MM.1S (cell line): Measurements from ENCODE around the gene TRAF3IP1.

ENCODE experiments used
- DNase-seq: peaks from one replicate; pipeline ENCODE4 v3.0.0-alpha.2; 2015
- H2AFZ ChIP-seq: fragments of 300-600 bp; sonication (generic); 2 replicates; pipeline ENCODE4 v1.6.0; 2016; ENCODE audit warnings: antibody characterized with exemption, low read length
- H3F3A ChIP-seq: fragments of 300-600 bp; sonication (generic); 2 replicates; pipeline ENCODE4 v1.6.1; 2016; ENCODE audit warnings: mild to moderate bottlenecking, antibody characterized with exemption, low read length, moderate library complexity, mixed read lengths; ENCODE audit not compliant: insufficient read depth
- H3K27ac ChIP-seq: fragments of 300-600 bp; sonication (generic); 2 replicates; pipeline ENCODE4 v1.5.1; 2016; ENCODE audit warnings: mild to moderate bottlenecking, low read length
- H3K27me3 ChIP-seq: fragments of 300-600 bp; sonication (generic); replicated peaks from 2 replicates; pipeline ENCODE4 v1.6.0; 2016; ENCODE audit warnings: low read length; ENCODE audit not compliant: insufficient read depth
- H3K36me3 ChIP-seq: fragments of 300-600 bp; sonication (generic); replicated peaks from 2 replicates; pipeline ENCODE4 v1.6.1; 2016; ENCODE audit warnings: mild to moderate bottlenecking, low read length, mixed read lengths; ENCODE audit not compliant: insufficient read depth
- H3K4me1 ChIP-seq: fragments of 300-600 bp; sonication (generic); 2 replicates; pipeline ENCODE4 v1.6.1; 2016; ENCODE audit warnings: low read length, mixed read lengths
- H3K4me2 ChIP-seq: fragments of 300-600 bp; sonication (generic); 2 replicates; pipeline ENCODE4 v1.6.0; 2016; ENCODE audit warnings: low read depth, low read length
- H3K4me3 ChIP-seq: fragments of 300-600 bp; sonication (generic); 2 replicates; pipeline ENCODE4 v1.5.1; 2016; ENCODE audit warnings: low read length, mixed read lengths
- H3K79me2 ChIP-seq: fragments of 300-600 bp; sonication (generic); 2 replicates; pipeline ENCODE4 v1.6.1; 2016; ENCODE audit warnings: mixed run types, low read length, mixed read lengths
- H3K9ac ChIP-seq: fragments of 300-600 bp; sonication (generic); 2 replicates; pipeline ENCODE4 v1.6.1; 2016; ENCODE audit warnings: low read length, mixed read lengths
- H3K9me2 ChIP-seq: fragments of 300-600 bp; sonication (generic); replicated peaks from 2 replicates; pipeline ENCODE4 v1.6.1; 2016; ENCODE audit warnings: mild to moderate bottlenecking, low read length, mixed read lengths; ENCODE audit not compliant: insufficient read depth
- H3K9me3 ChIP-seq: fragments of 300-600 bp; sonication (generic); replicated peaks from 2 replicates; pipeline ENCODE4 v1.6.1; 2016; ENCODE audit warnings: mild to moderate bottlenecking, low read length, mixed read lengths; ENCODE audit not compliant: insufficient read depth
- H4K20me1 ChIP-seq: fragments of 300-600 bp; sonication (generic); 2 replicates; pipeline ENCODE4 v1.6.1; 2016; ENCODE audit warnings: mild to moderate bottlenecking, low read length, moderate library complexity, mixed read lengths; ENCODE audit not compliant: insufficient read depth
- CTCF ChIP-seq: fragments of 300-600 bp; sonication (generic); IDR thresholded peaks from 2 replicates; pipeline ENCODE4 v1.5.1; 2016; ENCODE audit warnings: antibody characterized with exemption, low read length, mixed read lengths
- EZH2 ChIP-seq: fragments of 300-600 bp; sonication (generic); optimal IDR thresholded peaks from 2 replicates; pipeline ENCODE3; 2017; ENCODE audit warnings: low read depth, mild to moderate bottlenecking, antibody characterized with exemption, low read length, mixed read lengths
- EZH2phosphoT487 ChIP-seq: fragments of 300-600 bp; sonication (generic); IDR thresholded peaks from 2 replicates; pipeline ENCODE4 v1.6.1; 2018; ENCODE audit warnings: antibody characterized with exemption, low read length

Gene TRAF3IP1

GRCh38 chr2:238304116-238304515, 16.2 kb upstream of the TRAF3IP1 start:
- Histone ChIP-seq H3K9ac (no peak overlapping the region), H4K20me1 (no peaks in the 10 kb centered on the region), H2AFZ (no peak overlapping the region), H3K9me3 (no peaks in the 10 kb centered on the region), H3K79me2 (no peaks in the 10 kb centered on the region), H3K36me3 (no peaks in the 10 kb centered on the region), H3K27me3 (no peaks in the 10 kb centered on the region), H3K4me3 (no peak overlapping the region), H3K9me2 (no peaks in the 10 kb centered on the region), H3K4me1 (no peaks in the 10 kb centered on the region), H3F3A (no peaks in the 10 kb centered on the region), H3K4me2 (no peak overlapping the region), H3K27ac (no peak overlapping the region)
- TF ChIP-seq CTCF (no peak), EZH2 (no peak), EZH2phosphoT487 (no peak)
- no peak for DNase-seq

GRCh38 chr2:238305092-238305862, 15.0 kb upstream of the TRAF3IP1 start:
- H3F3A ChIP-seq: no peaks in the 10 kb centered on the region
- no peak overlapping the region for H3K4me2 ChIP-seq
- no peaks in the 10 kb centered on the region for H3K36me3 ChIP-seq
- no peaks in the 10 kb centered on the region for H3K79me2 ChIP-seq
- H3K4me1 ChIP-seq: no peaks in the 10 kb centered on the region
- H4K20me1 ChIP-seq: no peaks in the 10 kb centered on the region
- TF ChIP-seq CTCF (peak; percentile 22; the same call in 1 of the 2 replicates), EZH2 (no peak)
- H3K9ac ChIP-seq: no peak overlapping the region
- H2AFZ ChIP-seq: no peak overlapping the region
- no peak overlapping the region for H3K27ac ChIP-seq
- H3K4me3 ChIP-seq: no peak overlapping the region
- no peaks in the 10 kb centered on the region for H3K9me2 ChIP-seq
- DNase-seq: no peak
- H3K27me3 ChIP-seq: no peaks in the 10 kb centered on the region
- no peaks in the 10 kb centered on the region for H3K9me3 ChIP-seq

GRCh38 chr2:238305965-238306671, 14.2 kb upstream of the TRAF3IP1 start:
- no peak for DNase-seq
- Histone ChIP-seq H3K4me3 (no peak overlapping the region), H3K9me2 (no peaks in the 10 kb centered on the region), H3K27me3 (no peaks in the 10 kb centered on the region), H4K20me1 (no peaks in the 10 kb centered on the region), H3K4me1 (no peaks in the 10 kb centered on the region), H3F3A (no peaks in the 10 kb centered on the region), H2AFZ (no peak overlapping the region), H3K79me2 (no peaks in the 10 kb centered on the region), H3K4me2 (no peak overlapping the region), H3K9ac (no peak overlapping the region), H3K36me3 (no peaks in the 10 kb centered on the region), H3K9me3 (no peaks in the 10 kb centered on the region), H3K27ac (no peak overlapping the region)
- TF ChIP-seq CTCF: no peak
- TF ChIP-seq EZH2: no peak
- TF ChIP-seq EZH2phosphoT487: no peak
